Measurements from ENCODE around the gene MYL9. TPM values are rescaled to one million over a fixed set of nuclear protein-coding genes. Genes with fewer than 3 reads are reported as not detected.

Gene MYL9
- total RNA-seq, 1 experiment from 2014 or later: 13.3 TPM

DNA sequence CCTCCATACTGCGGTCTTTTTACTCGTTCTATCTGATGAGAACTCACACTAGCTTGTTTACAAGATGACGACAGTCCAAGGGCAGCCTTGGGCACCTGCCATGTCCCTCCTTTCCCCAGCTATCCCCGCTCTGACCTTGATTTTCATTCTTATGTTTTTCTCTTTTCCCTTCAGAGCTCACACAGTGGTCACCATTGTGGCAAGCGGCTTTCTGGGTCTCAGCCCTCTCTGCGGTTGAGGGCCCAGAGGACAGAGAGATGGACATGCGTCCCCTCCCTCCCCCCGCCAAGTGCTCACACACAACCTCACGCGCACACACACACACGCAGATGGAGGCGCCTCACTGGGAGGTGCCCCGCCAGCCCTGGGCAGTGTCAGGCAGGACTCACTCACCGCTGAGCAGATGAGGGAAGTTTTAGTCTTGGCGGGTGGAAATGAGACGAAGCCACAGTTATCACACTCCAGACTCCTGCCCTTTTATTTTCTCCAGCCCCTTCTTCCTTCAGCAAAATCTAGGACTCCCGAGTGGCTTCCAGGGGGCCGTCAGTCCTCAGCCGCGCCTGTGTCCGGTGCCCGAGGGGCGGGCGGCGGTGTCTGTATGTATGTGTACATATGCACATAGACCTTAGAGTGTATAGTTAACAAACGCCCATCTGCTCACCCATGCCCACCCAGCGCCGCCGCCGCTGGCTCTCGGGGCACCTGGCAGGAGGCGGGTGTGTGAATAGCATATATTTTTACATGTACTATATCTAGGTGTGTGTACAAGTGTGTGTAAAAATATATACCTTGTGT lies 13.8 kb upstream of the MYL9 start:
- DNase-seq: no peak
- ChIA-PET POLR2A (ENCODE audit: unreplicated experiment) (no interaction called here), CTCF (no interaction called here)
- H3K9me3 ChIP-seq (ENCODE audit: insufficient read depth, low read depth): no peaks in the 10 kb centered on the region
- BruUV-seq (replicated peaks): TSS peak; percentile 17
- no peak overlapping the region for H2AFZ ChIP-seq
- intact Hi-C loops (cut with micrococcal nuclease; ENCODE audit: unreplicated experiment): no loop called here
- TF ChIP-seq, protein P1, sequence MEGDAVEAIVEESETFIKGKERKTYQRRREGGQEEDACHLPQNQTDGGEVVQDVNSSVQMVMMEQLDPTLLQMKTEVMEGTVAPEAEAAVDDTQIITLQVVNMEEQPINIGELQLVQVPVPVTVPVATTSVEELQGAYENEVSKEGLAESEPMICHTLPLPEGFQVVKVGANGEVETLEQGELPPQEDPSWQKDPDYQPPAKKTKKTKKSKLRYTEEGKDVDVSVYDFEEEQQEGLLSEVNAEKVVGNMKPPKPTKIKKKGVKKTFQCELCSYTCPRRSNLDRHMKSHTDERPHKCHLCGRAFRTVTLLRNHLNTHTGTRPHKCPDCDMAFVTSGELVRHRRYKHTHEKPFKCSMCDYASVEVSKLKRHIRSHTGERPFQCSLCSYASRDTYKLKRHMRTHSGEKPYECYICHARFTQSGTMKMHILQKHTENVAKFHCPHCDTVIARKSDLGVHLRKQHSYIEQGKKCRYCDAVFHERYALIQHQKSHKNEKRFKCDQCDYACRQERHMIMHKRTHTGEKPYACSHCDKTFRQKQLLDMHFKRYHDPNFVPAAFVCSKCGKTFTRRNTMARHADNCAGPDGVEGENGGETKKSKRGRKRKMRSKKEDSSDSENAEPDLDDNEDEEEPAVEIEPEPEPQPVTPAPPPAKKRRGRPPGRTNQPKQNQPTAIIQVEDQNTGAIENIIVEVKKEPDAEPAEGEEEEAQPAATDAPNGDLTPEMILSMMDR (conservative IDR thresholded peaks at IDR 0.05): no peak
- no peak for TF ChIP-seq EZH2 (IDR thresholded peaks at IDR 0.05; ENCODE audit: low read depth)
- no peaks in the 10 kb centered on the region for H3K9me2 ChIP-seq (ENCODE audit: insufficient read depth)
- H3K4me3 ChIP-seq: no peak overlapping the region
- no peaks in the 10 kb centered on the region for H3K36me3 ChIP-seq (ENCODE audit: low read depth)
- H3F3A ChIP-seq (ENCODE audit: insufficient read depth, low read depth): no peaks in the 10 kb centered on the region
- no peaks in the 10 kb centered on the region for H3K27me3 ChIP-seq (ENCODE audit: insufficient read depth, low read depth)
- no peak overlapping the region for H3K27ac ChIP-seq
- no peak overlapping the region for H3K4me2 ChIP-seq
- no peaks in the 10 kb centered on the region for H3K79me2 ChIP-seq (ENCODE audit: low read depth)
- no peaks in the 10 kb centered on the region for H3K4me1 ChIP-seq (replicated peaks; ENCODE audit: insufficient read depth)
- H4K20me1 ChIP-seq (ENCODE audit: insufficient read depth): no peaks in the 10 kb centered on the region

DNA sequence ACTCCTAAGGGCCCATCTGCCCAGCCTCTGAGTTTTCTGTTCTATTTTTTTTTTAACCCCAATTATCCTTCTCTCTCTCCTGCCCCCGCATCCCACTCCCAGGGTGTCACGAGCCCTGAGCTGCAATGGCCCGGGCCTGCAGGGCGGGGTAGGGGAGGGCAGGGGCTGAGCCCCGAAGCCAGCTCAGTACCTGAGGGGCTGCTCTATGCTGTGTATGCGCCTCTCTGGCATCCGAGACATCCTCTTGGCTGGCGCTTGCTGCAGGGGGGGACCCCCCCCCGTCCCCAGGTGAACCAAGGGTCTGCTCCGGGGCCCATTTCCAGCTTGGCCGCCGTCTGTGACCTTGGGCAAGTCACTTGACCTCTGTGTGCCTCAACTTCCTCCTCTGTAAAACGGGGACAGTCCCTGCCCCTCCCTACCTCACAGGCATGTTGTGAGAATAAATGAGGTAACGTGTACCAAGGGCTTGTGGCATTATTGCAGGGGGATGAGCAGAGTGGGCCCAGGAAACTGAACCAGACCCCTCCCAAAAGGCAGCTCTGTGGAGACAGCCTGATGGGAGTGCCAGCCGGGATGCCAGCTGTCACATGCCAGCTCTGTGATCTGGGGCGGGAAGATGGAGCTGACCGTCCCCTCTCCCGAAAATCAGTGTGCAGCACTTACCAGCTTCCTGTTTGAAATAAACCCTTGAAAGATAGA lies 13.0 kb upstream of the MYL9 start:
- ChIA-PET POLR2A (ENCODE audit: unreplicated experiment) (no interaction called here), CTCF (no interaction called here)
- intact Hi-C loops (cut with micrococcal nuclease; ENCODE audit: unreplicated experiment): no loop called here
- Histone ChIP-seq H3K79me2 (ENCODE audit: low read depth) (no peaks in the 10 kb centered on the region), H3K4me3 (no peak overlapping the region), H3F3A (ENCODE audit: insufficient read depth, low read depth) (no peaks in the 10 kb centered on the region), H3K9me2 (ENCODE audit: insufficient read depth) (no peaks in the 10 kb centered on the region), H4K20me1 (ENCODE audit: insufficient read depth) (no peaks in the 10 kb centered on the region), H2AFZ (no peak overlapping the region), H3K9me3 (ENCODE audit: insufficient read depth, low read depth) (no peaks in the 10 kb centered on the region), H3K36me3 (ENCODE audit: low read depth) (no peaks in the 10 kb centered on the region), H3K4me2 (no peak overlapping the region), H3K27ac (no peak overlapping the region), H3K27me3 (ENCODE audit: insufficient read depth, low read depth) (no peaks in the 10 kb centered on the region), H3K4me1 (replicated peaks; ENCODE audit: insufficient read depth) (no peaks in the 10 kb centered on the region)
- no peak for TF ChIP-seq EZH2 (IDR thresholded peaks at IDR 0.05; ENCODE audit: low read depth)
- TF ChIP-seq, protein P1 (conservative IDR thresholded peaks at IDR 0.05): no peak
- BruUV-seq (replicated peaks): no TSS peak
- no peak for DNase-seq

DNA sequence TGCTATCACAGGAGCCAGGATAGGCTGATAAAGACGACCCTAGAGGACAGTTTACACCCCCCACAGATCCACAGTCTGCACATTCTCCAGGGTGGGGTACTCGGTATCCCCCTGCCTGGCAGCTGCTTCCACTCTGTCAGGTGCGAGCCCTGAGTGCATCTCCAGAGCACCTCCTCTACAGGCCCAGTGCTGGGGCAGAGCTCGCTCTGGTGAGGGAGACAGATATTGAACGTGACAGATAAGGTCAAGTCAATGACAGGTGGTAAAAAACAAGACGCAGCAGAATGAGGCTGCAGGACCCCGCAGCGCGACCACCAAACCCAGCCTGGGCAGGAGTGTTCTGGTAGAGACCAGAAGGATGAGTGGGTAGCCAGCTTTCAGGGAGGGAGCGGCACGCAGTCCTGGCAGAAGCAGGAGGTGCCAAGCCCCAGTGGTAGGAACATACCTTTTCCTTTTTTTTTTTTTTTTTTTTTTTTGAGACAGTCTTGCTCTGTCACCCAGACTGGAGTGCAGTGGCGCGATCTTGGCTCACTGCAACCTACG lies 12.4 kb upstream of the MYL9 start:
- Histone ChIP-seq H3F3A (ENCODE audit: insufficient read depth, low read depth) (no peaks in the 10 kb centered on the region), H3K27ac (no peak overlapping the region), H3K9me3 (ENCODE audit: insufficient read depth, low read depth) (no peaks in the 10 kb centered on the region), H3K79me2 (ENCODE audit: low read depth) (no peaks in the 10 kb centered on the region), H3K9me2 (ENCODE audit: insufficient read depth) (no peaks in the 10 kb centered on the region), H3K4me2 (no peak overlapping the region), H3K27me3 (ENCODE audit: insufficient read depth, low read depth) (no peaks in the 10 kb centered on the region), H3K4me3 (no peak overlapping the region), H2AFZ (no peak overlapping the region), H3K4me1 (replicated peaks; ENCODE audit: insufficient read depth) (no peaks in the 10 kb centered on the region), H4K20me1 (ENCODE audit: insufficient read depth) (no peaks in the 10 kb centered on the region), H3K36me3 (ENCODE audit: low read depth) (no peaks in the 10 kb centered on the region)
- TF ChIP-seq, protein P1 (conservative IDR thresholded peaks at IDR 0.05): no peak
- intact Hi-C loops (cut with micrococcal nuclease; ENCODE audit: unreplicated experiment): no loop called here
- ChIA-PET CTCF (no interaction called here), POLR2A (ENCODE audit: unreplicated experiment) (no interaction called here)
- DNase-seq: no peak
- BruUV-seq (replicated peaks): no TSS peak
